ENCODE results near the gene SPEF2. TPM values are rescaled to one million over a fixed set of nuclear protein-coding genes. Genes with fewer than 3 reads are reported as not detected.

The SPEF2 gene
- polyA plus RNA-seq, 1 experiment, result 4.0 TPM

DNA sequence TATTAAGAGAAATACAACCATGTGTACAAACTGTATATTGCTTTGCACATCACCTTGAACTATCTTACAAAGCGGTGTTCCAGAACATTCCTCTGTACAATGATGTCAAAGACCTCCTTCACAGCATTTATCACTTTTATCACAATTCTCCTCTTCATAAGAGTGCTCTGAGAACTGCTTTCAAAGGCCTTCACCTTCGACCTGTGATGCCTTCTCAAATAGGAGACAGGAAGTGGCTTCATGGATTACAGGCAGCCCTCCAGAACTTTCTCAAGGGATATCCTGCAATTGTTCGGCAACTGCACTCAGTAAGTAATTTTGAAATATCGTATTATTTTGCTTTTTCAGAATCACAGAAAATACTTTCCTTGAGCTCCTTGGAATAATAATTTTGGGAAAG is 171.1 kb downstream of the SPEF2 start:
- TF ChIP-seq CTCF (IDR thresholded peaks at IDR 0.05; ENCODE audit: insufficient read depth, low read depth, low read length), result no peak
- CTCF ChIA-PET, result no interaction called here
- no peaks in the 10 kb centered on the region for H3K27me3 ChIP-seq (ENCODE audit: control insufficient read depth, insufficient read depth, low read length)
- H3K4me3 ChIP-seq (ENCODE audit: low read depth, low read length), result no peak overlapping the region
- DNase-seq (ENCODE audit: low read depth), result no peak
- H3K36me3 ChIP-seq (ENCODE audit: control insufficient read depth, insufficient read depth, low read length), result no peaks in the 10 kb centered on the region
- POLR2A ChIA-PET, result no interaction called here

GRCh38 chr5:35789732-35790456 is 172.2 kb downstream of the SPEF2 start:
- ChIA-PET CTCF (interaction anchor here (0.6 to 2.2 kb wide), 4 partner anchors 11 to 135 kb away, joined by 3 to 8 read pairs (median 3); no protein-coding TSS in a partner anchor), POLR2A (interaction anchor here (0.7 kb wide), 1 partner anchor 70 kb away, joined by 3 read pairs; no protein-coding TSS in a partner anchor)
- no peak for DNase-seq (ENCODE audit: low read depth)
- no peak overlapping the region for H3K4me3 ChIP-seq (ENCODE audit: low read depth, low read length)
- TF ChIP-seq CTCF (IDR thresholded peaks at IDR 0.05; ENCODE audit: insufficient read depth, low read depth, low read length), result no peak
- H3K36me3 ChIP-seq (ENCODE audit: control insufficient read depth, insufficient read depth, low read length), result no peaks in the 10 kb centered on the region
- no peaks in the 10 kb centered on the region for H3K27me3 ChIP-seq (ENCODE audit: control insufficient read depth, insufficient read depth, low read length)

DNA sequence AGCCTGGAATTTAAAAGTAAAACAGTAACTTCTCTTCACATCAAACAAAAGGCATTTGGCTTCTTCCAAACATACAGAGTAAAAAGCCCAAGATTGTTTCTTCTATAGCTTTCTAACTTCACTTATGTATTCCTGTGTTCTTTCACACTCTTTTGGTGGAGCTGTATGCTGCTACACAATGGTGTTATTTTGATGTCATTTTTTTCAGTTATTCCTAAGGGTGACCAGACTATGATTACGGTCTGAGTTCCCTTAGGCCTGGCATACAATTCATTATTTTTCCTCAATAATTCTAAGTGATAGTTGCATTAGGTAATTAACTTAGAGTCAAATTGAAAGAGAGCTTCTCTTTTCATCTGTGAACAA is 172.8 kb downstream of the SPEF2 start:
- ChIA-PET CTCF (interaction anchor here (0.9 to 2.2 kb wide), 4 partner anchors 11 to 134 kb away, joined by 3 to 8 read pairs (median 3); no protein-coding TSS in a partner anchor), POLR2A (interaction anchor here (0.7 kb wide), 1 partner anchor 69 kb away, joined by 3 read pairs; no protein-coding TSS in a partner anchor)
- TF ChIP-seq CTCF (IDR thresholded peaks at IDR 0.05; ENCODE audit: insufficient read depth, low read depth, low read length), result no peak
- no peak for DNase-seq (ENCODE audit: low read depth)
- Histone ChIP-seq H3K36me3 (ENCODE audit: control insufficient read depth, insufficient read depth, low read length) (no peaks in the 10 kb centered on the region), H3K4me3 (ENCODE audit: low read depth, low read length) (no peak overlapping the region), H3K27me3 (ENCODE audit: control insufficient read depth, insufficient read depth, low read length) (no peaks in the 10 kb centered on the region)

DNA sequence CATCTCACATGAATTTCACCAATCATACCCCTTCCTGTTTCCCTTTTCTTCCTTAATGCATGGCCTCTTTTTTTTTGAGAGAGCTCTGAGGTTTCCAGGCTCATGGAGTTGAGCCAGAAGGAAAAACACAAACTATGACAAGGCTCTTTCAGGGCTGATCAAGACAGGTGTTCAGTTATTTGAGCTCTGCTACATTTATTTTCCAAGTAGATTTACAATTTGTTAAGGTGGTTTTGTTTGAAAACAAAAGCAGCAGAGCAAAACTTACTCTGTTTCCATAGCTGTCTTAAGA is 176.6 kb downstream of the SPEF2 start:
- no peak for DNase-seq (ENCODE audit: low read depth)
- ChIA-PET POLR2A (no interaction called here), CTCF (interaction anchor here (0.6 to 1.9 kb wide), 2 partner anchors 15 to 132 kb away, joined by 3 to 5 read pairs; no protein-coding TSS in a partner anchor)
- TF ChIP-seq CTCF (IDR thresholded peaks at IDR 0.05; ENCODE audit: insufficient read depth, low read depth, low read length), result no peak
- Histone ChIP-seq H3K36me3 (ENCODE audit: control insufficient read depth, insufficient read depth, low read length) (no peaks in the 10 kb centered on the region), H3K4me3 (ENCODE audit: low read depth, low read length) (no peak overlapping the region), H3K27me3 (ENCODE audit: control insufficient read depth, insufficient read depth, low read length) (no peaks in the 10 kb centered on the region)

DNA sequence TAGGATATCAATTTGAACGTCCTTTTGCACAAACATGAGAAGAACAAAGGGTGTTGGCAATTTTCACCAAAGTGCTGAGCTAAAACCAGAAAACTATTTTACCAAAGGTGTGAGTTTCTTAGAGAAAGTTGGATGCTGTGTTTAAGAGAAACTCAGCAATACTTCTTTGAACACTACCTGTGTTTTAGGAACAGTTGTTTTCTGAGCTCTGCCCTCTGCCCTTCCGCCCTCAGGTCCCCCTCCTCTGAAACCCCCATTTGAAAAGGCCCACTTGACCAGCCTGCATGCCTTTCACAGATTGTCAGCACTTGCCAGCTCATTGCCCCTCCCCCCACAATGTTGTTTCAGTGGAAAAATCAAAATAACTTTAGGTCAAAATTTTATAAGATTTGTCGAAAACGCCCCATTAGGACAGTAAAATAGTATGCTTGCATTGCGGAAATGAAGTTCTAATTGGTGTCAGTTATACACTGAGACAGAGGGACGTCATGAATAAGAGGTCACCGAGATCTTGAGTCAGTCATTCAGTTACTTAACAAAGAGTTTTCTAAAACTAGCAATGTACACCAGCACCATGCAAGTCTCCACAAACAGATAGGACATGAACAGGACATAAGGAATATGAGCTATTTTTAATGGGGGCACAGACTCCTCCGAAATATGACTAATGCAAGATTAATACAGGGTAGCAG is 177.2 kb downstream of the SPEF2 start:
- CTCF ChIA-PET, result interaction anchor here (0.6 to 1.9 kb wide), 2 partner anchors 15 to 132 kb away, joined by 3 to 5 read pairs; no protein-coding TSS in a partner anchor
- POLR2A ChIA-PET, result no interaction called here

More for the DNA sequence above, 177.2 kb downstream of the SPEF2 start:
- no peak overlapping the region for H3K4me3 ChIP-seq (ENCODE audit: low read depth, low read length)
- no peak for DNase-seq (ENCODE audit: low read depth)
- TF ChIP-seq CTCF (IDR thresholded peaks at IDR 0.05; ENCODE audit: insufficient read depth, low read depth, low read length), result no peak
- no peaks in the 10 kb centered on the region for H3K27me3 ChIP-seq (ENCODE audit: control insufficient read depth, insufficient read depth, low read length)
- H3K36me3 ChIP-seq (ENCODE audit: control insufficient read depth, insufficient read depth, low read length), result no peaks in the 10 kb centered on the region

All from BJ (cell line).